Vagina (tissue), 2 donors: ENCODE measurements around the gene CAMSAP2.

Experiments used
- CTCF ChIP-seq, 3 experiments: fragments of 450-650 bp in 2 of 3; fragments of 200-600 bp in 1 of 3; sonication (generic) in 1 of 3; IDR thresholded peaks; one replicate each; pipeline ENCODE4 v1.5.1; 2017 to 2019; ENCODE audit warnings: antibody characterized with exemption in 3 of 3, mild to moderate bottlenecking in 2 of 3, moderate library complexity in 2 of 3
- POLR2A ChIP-seq, 2 donors: fragments of 450-650 bp; IDR thresholded peaks; one replicate each; pipeline ENCODE4 v1.6.1; 2017; ENCODE audit warnings: antibody characterized with exemption in 2 of 2, mild to moderate bottlenecking in 2 of 2, moderate library complexity in 2 of 2

- no peak for TF ChIP-seq POLR2A (IDR thresholded peaks at IDR 0.05)
- no peak for TF ChIP-seq CTCF (IDR thresholded peaks at IDR 0.05)
Observed at GRCh38 chr1:200731654-200732332, 6.9 kb upstream of the CAMSAP2 start.
